Thyroid gland (tissue), 4 donors: ENCODE data around the gene P2RX6.

Experiments used
- CTCF ChIP-seq, 6 experiments: fragments of 200-600 bp in 3 of 6; fragments of 450-650 bp in 3 of 6; sonication (generic) in 3 of 6; IDR thresholded peaks; one replicate each; pipeline ENCODE4 v1.5.1; 2016 to 2019; ENCODE audit warnings: antibody characterized with exemption in 6 of 6, mild to moderate bottlenecking in 2 of 6, inconsistent platforms in 1 of 6, moderate library complexity in 1 of 6
- POLR2A ChIP-seq, 2 donors: fragments of 450-650 bp; IDR thresholded peaks; one replicate each; pipeline ENCODE4 v1.6.1; 2017; ENCODE audit warnings: antibody characterized with exemption in 2 of 2, mild to moderate bottlenecking in 2 of 2, moderate library complexity in 1 of 2

GRCh38 chr22:20994902-20995241 is 20.1 kb upstream of the P2RX6 start:
- TF ChIP-seq CTCF (IDR thresholded peaks at IDR 0.05) (no peak), POLR2A (IDR thresholded peaks at IDR 0.05) (no peak)
